ENCODE measurements around the gene GLT8D1.

DNA sequence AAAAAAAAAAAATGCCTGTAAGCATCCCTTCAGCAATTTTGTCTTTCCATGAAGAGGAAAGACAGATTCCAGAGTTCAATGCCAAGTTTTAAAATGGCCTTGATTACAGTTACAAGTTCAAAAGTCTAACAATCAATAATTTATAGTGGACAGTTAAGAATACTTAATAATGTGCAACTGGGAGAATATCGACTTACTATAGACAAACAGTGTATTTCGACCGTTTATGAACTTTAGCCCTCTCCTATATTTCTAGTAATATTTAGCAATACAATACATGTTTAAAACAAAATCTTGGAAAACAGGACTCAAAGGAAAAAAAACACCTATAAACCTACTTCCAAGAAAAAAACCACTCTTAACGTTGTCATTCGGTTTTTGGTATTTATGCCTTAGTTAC, 21.4 kb downstream of the GLT8D1 start:
- TF ChIP-seq, protein P1, sequence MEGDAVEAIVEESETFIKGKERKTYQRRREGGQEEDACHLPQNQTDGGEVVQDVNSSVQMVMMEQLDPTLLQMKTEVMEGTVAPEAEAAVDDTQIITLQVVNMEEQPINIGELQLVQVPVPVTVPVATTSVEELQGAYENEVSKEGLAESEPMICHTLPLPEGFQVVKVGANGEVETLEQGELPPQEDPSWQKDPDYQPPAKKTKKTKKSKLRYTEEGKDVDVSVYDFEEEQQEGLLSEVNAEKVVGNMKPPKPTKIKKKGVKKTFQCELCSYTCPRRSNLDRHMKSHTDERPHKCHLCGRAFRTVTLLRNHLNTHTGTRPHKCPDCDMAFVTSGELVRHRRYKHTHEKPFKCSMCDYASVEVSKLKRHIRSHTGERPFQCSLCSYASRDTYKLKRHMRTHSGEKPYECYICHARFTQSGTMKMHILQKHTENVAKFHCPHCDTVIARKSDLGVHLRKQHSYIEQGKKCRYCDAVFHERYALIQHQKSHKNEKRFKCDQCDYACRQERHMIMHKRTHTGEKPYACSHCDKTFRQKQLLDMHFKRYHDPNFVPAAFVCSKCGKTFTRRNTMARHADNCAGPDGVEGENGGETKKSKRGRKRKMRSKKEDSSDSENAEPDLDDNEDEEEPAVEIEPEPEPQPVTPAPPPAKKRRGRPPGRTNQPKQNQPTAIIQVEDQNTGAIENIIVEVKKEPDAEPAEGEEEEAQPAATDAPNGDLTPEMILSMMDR (IDR thresholded peaks at IDR 0.05), result no peak
- TF ChIP-seq POLR2A (IDR thresholded peaks at IDR 0.05), result no peak
